T-helper 9 cell (primary cell): ENCODE measurements around the gene PRPS1.
"Not testable (repeated sequence)": the region's sequence is repeated elsewhere in the genome, so short reads cannot be mapped to it uniquely, and the experiment has no call there.

Source experiments
- DNase-seq: peaks from one replicate; pipeline ENCODE4 v3.0.0-alpha.2; 2020

PRPS1 gene

DNA sequence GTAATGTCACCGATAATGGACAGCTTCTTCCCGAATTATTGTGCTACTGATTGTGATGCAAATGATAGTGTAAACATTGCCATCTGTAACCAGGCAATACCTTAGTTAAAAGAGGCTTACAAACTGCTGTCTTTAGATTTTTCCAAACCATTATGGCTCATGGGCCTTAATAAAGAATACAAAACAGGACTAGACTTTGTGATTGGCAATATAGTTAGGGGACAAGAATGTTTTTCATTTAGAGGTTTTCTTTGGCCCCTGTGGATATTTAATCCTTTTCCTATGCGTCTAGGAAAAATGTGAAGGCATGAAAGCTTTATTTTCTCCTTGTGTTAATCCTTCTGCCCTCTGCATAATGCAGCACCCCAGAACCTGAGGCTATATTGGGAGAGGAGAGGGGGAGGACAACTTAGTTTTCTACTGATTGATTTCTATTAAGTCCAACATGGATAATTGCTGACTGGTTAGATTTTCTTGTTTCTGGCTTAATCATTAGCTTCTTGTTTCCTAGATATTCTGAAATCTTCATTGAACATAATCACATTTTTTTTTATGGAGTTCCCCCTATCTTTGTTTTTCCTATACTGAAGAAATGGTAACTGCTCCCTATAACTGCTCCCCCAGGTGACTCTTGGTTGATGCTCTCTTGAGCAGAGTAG lies 1.9 kb downstream of the PRPS1 start:
- no peak for DNase-seq

DNA sequence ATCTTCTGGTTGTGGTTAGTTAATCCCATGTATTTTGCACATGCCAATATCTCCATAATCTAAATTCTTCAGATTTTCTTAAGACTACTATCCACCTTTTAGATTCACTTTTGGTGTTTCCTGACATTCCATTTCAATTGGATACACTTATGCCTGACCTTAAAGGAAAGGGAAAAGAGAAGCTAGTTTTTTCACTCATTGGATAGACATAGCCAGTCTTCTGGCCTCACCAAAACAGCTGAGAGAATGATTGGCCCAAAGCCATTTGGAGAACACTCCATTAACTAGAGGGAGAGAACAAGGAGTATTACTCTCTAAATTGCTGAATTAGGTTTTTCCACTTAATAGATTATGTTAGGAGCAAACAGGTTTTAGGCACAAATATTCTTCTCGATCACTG lies 4.0 kb downstream of the PRPS1 start:
- DNase-seq: no peak

DNA sequence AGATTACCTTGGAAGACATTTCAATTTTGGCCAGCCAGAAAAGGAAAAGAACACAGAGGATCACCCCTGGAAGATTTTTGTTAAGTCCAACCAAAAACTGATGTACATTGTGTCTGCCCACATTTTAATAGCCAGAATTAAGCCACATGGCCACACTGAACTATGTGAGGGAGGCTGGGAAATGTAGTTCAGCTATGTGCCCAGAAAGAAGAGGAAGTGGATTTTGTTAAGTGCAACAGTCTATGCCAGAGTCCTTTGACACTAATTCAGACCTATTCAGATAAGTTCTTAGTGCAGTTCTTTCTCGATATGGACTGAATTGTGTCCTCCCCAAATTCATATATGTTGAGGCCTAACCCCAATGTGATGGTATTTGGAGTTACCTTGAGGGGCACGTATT lies 18.4 kb downstream of the PRPS1 start:
- no peak for DNase-seq

DNA sequence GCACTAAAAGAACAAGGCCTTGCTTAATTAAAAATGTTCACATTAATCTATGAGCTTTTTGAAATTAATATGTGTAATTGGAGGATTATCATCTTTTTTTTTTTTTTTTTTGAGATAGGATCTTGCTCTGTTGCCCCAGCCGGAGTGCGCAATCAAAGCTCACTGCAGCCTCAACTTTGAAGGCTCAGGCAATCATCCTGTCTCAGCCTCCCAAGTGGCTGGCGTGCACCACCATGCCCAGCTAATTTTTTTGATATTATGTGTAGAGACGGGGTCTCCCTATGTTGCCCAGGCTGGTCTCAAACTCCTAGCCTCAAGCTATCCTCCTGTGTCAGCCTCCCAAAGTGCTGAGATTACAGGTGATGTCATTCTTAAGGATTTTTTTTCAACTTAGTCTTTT lies 20.0 kb downstream of the PRPS1 start:
- DNase-seq: no peak

DNA sequence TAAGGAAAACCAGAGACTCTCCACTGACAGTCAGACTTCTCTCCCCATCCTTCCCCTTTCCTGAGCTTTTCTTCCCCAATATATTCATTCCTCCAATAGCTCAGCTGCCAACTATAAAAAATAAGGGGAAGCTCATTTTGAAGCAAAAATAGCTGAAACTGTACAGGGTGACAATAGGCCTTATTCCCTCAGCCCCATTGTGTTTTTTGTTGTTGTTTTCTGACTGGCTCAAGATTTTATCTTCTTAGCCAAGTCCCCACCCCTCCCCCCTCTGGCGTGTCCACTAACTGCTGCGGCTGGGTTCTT lies 26.2 kb downstream of the PRPS1 start:
- DNase-seq: no peak

DNA sequence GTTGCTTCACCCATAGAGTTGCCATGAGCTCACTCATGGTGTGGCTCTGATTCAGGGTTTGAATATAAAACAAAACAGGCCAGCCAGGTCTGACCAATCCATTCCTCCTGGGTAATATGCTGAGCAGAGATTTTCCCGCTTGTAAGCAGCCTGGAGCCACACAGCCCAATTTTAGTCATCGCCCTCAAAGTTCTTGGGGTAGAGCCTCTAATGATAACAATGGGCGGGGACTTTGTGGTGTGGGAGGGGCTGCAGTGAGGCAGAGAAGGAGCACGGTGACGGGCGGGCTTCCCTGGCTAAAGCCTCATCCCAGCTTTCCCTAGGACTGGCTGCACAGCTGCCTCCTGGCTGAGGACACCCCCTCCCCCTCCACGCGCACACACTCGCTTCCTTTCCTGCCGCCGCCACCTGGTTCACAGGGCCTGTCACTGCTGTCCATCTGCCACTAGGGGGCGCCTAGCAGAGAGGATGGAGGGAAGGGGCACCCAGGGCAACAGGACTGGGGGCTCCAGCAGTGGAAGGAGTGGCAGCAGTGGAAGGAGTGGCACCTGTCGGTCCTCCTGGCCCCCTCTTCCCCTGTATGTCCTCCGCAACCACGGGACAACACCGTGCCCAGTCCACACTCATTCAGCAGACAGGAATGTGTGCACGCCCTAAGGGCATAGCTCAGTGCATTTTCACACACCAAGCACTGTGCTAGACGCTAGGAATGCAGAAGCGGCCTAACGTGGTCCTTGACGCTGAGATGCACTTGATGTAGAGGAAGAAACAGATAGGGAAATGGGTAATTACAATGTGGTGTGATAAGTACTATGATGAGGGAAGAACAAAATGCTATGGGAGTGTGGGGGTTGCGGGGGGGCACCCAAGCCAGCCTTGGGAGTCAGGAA lies 26.8 kb downstream of the PRPS1 start:
- DNase-seq: peak; percentile 71

DNA sequence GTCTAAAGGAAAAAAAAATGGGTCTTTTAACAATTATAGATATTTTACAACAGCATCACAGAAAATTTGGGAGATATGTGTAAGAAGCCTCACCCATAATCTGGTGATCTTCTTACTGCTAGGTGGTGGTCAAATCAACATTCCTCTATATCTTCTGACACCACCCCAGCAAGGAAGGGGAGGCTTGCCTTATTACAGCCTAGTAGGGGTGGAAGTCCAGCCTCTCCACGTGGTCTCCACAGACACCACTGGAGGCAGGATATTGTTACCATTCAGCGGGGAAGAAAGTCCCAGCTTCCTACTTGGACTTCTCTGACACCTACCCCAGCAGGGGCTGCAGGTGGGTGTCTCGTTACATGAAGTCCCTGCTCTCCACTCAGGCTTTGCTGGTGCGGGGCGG lies 28.7 kb downstream of the PRPS1 start:
- no peak for DNase-seq

DNA sequence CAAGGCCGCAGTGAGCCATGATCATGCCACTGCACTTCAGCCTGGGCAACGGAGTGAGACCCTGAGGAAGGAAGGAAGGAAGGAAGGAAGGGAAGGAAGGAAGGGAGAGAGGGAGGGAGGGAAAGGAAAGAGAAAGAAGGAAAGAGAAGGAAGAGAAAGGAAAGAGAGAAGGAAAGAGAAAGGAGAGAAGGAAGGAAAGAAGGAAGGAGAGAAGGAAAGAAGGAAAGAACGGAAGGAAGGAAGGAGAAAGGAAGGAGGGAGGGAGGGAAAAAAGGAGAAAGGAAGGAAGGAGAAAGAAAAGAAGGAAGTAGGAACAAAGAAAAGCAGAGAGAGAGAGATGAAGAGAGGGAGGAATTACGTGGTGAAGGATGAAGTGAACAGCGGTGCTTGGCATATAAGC lies 30.4 kb downstream of the PRPS1 start:
- no peak for DNase-seq

DNA sequence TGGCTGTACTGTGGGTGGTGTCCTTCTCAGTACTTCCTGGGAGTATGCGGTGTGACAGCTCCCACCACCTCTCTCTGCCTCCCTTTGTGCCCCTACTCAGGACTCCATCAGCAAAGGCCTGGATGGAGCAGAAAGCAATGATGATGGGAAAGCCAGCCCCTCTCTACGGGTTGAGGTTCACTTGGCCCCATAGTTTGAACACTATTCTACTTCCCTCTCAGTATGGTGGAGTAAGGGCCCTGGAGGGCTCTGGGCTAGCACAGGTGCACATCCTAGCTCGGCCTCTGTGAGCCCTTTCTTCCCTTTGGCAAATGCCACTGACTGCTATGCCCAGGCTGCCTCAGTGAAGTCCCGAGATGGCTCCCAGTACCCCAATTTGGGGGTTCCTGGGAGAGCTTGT lies 31.0 kb downstream of the PRPS1 start:
- DNase-seq: no peak

DNA sequence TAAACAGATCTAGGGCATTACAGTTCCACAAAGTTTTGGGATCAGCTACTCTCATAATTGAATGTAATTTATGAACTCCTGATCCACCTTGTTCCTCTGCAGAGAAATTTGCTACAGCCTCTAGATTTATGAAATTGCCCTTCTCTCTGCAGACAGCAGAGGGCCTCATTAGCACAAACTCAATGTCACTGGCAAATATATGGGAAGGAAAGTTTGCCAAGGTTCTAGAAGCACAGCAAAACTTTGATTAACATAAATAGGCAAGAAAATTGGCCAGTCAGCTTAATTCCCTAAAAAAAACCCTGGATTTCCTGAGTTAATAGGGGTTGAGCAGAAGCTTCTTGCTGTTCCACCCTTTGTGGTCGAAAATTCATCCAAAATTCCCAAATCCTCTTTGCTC lies 31.5 kb downstream of the PRPS1 start:
- no peak for DNase-seq

DNA sequence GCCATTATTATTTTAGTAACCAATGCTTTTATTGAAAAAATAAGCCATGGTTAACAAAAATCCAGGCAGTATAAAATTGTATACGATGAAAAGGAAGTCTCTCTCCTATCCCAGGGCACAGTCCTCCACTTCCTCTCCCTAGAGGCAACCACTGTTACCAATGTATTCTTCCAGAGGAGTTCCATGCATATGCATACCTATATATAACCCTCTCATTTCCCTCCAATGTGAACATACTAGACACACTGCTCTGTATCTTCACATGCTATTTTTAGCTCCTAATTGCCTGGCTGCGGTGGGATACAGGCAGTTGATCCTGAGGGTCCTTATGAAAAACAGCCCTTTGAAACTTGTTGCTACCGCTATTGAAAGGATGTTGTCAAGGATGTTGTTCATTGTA lies 33.8 kb downstream of the PRPS1 start:
- no peak for DNase-seq

DNA sequence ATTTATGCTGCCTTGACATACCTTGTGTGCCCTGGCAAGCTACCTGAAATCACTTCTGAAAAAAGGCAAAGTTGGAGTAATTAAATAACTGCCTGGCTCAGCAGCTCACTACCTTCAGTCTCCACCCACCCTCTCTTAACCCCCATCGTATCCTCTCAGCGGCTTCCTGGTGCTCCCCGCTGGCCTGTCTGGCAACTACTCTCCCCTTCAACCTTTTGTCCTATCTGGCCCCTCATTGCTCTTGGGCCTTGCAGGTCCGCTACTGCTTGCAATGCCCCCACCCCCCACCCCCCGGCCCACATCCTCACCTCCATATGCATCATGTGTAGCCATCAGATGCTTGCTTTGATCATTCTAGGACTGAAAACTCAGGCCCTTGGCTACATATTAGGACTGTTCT lies 34.5 kb downstream of the PRPS1 start:
- DNase-seq: no peak

DNA sequence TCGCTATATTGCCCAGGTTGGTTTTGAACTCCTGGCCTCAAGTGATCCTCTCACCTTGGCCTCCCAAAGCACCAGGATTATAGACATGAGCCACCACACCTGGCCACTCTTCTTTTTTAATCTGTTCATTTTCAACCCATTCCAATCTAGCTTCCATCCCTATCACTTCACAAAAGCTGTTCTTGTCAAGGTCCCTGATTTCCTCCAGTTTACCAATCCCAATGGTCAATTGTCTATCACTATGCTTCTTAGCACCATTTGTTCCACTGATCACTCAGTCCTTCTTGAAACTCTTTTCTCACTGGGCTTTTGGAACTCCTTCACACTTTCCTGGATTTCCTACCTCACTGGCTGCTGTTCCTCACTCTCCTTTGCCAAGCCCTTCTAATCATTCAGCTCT lies 38.6 kb downstream of the PRPS1 start:
- no peak for DNase-seq

DNA sequence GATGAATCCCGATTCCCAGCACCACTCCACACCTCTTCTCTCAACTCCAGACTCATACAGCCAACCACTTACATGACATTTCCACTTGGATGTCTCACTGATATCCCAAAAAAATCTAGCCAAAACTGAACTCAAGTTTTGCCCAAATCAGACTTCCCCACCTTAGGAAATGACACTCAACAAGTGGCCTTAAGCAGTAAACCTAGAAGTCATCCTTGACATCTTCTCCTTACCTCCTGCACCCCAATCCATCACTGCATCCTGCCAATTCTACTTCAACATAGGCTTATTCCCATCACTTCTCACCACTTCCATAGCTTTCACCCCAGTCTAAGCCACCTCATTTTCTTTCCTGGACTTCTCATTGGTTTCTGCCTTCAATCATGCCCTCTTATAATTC lies 39.1 kb downstream of the PRPS1 start:
- no peak for DNase-seq

DNA sequence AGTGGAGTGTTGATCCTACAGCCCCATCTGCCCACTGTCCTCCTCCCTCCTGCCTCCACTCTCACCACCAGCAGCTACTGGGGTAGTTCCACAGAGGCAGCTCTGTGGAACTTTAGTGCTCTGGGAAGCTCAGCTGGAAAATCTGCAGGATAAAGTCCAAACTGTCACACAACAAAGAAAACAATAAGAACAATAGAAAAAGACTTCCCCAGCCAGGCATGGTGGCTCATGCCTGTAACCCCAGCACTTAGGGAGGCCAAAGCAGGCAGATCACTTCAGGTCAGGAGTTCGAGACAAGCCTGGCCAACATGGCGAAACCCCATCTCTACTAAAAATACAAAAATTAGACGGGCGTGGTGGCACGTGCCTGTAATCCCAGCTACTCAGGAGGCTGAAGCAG lies 40.4 kb downstream of the PRPS1 start:
- not testable (repeated sequence) for DNase-seq

DNA sequence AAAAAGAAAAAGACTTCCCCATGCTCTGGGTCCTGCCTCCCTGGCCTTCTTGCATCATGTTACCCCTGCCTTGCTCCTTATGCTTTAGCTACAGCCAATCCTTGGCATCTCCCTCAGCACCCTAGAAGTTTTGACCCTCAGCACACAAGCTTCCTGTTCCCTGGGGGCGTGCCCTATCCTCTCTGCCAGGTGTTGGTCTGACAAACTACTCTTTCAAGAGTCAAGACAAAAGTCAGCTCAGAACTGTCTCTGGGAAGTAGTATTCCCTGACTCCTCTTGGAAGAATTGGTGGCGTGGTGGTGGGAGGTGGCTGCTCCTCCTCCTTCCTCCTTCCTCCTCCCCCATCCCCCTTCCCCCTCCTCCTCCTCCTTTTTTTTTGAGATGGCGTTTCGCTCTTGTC lies 41.0 kb downstream of the PRPS1 start:
- DNase-seq: no peak

DNA sequence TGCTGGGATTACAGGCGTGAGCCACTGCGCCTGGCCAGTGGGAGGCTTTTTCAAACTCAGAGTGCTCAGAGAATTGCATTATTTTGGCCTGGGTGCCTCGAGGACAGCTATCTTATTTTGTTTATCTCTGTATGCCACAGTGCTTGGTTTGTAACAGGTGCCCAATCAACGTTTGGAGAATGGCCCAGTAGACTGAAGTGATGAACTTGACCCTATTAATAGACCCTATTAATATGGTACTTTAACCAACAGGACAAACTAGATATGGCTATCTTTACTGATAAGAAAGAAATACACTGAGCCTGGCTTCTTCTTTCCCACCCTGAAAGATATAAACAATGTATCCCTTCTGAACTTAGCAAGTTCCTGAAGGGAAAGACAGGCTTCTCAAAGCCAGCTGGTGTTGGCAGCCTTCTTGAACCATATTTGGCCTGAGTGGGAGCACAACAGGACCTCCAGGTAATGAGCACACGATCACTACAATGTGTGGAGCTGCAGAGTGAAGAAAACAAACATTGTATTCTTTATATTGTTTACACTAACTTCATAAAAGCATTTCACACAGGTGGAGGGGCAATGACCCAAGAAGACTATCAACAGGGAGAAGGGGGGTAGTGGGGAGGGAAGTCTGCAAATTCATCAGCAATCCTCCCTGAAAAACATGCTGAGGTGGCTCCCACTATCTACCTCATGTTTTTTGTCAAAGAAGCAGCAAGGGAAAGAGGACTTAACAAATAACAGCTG lies 41.7 kb downstream of the PRPS1 start:
- no peak for DNase-seq

DNA sequence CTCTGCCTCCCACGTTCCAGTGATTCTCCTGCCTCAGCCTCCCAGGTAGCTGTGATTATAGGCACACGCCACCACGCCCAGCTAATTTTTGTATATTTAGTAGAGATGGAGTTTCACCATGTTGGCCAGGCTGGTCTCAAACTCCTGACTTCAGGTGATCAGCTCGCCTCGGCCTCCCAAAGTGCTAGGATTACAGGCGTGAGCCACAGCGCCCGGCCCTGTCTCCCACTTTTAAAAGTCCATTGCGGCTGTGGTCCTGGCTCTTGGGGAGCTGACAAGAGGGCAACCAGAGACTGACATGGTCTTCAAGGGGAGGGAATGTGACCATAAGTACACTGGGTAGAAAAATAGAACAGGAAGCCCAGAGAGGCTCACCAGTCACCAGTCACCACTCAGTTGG lies 42.9 kb downstream of the PRPS1 start:
- not testable (repeated sequence) for DNase-seq

DNA sequence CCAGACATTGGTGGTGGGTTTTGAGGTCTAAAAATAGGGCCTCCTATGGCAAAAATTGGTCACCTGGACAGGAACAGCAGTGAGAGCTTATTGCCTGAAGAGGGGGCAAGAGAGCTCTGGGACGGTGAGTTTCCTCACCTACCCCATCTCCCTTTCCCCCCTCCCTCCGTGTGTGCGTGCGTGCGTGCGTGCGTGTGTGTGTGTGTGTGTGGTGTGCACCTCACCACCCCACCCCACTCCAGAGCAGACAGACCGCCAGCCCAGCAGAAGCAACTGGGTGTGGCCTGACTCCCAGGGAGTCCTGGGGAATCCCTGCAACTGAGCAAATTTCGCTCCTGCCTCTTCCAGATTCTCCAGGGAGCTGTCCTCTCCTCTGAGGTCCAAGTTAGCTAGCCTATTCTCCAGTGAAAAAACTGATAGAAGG lies 44.7 kb downstream of the PRPS1 start:
- DNase-seq: peak; percentile 73

DNA sequence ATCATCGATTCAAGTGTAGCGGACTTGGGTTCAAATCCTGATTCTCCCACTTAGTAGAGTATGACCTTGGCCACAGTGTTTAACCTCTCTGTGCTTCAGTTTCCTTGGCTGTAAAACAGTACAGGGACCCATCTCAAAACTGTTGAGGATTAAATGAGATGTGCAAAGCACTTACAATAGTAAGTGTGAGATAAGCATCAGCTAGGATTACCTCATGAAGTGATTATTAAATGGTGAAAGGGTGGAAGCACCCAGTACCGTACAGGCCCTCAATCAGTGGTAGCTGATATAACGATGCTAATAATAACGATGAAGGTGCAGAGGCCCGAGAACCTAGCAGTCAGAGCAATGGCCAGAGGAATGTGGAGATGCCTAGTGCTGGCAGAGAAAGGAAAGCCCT lies 45.1 kb downstream of the PRPS1 start:
- no peak for DNase-seq

DNA sequence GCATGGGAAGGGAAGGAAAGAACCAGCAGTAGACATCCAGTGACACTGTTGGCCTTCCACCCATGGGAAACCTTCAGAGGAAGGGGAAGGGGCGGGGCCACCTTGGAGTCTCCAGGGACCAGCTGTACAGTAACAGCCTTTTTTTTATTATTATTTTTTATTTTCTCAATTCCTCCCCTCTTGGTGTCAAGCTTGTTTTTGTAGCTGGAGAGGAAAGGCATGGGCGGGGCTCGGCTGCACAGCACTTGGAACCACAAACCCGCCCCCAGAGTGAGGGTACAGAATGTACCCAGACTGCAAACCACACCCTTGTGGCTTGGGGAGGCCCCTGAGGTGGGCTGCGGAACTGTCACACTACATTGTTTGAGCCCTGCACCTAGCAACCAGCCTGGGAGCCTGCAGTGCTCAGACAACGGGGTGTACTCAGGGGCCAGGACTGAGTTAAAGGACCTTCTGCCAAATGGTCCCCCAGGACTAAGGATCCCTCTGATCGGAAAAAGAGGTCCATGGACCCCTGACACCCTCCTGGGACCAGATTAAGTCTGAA lies 45.7 kb downstream of the PRPS1 start:
- DNase-seq: peak; percentile 90

DNA sequence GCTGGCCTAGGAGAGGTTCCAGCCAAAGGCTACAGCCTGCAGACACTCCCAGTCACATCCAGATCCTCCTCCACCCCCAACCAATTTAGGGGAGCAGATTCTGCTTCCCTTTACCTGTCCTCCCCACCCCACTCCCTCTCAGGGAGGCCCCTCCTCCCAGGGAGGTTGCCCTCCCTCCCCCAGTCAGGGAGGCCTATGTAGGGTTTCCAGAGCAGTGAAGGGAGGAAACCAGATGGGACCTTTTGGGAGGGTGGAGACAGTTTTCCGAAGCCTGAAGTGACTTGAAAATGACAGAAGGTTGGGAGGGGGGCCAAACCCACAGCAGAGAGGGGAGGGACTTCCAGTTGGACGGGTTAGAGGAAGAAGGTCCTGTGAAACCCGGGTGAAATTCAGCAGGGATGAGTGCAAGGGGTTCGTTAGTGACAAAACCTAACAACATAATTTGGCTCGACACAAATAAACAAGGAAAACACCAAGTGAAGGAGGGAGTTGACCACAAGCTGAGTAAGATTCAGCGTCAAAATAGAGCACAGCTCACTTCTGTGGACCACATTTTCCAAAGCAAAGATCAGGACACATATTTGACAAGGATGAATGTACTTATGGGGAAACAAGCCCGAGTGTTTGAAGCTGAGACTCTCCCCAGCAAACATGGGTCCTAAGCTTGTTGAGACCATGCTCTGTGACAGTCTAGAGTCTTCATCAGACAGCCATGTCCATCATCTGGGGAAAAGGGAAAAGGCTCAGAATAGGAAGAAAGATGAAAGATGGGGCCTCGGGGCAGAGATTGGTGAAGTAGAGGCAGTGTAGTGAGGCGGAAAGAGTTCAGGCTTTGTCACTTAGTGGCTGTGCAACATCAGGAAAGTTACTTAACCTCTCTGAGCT lies 46.4 kb downstream of the PRPS1 start:
- peak; percentile 38 for DNase-seq

DNA sequence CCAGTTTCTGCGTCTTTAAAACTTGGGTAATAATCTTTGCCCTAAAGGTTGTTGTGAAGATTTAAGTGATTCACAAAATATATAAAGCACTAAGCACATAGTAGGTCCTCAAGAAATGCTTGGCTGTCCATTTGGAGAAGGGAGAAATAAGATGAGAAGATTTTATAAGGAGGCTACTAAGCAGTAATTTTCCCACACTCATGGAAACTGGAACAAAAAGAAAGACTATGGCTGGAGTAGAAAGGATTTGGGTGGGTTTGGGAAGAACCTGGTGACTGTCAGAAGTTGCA lies 47.0 kb downstream of the PRPS1 start:
- no peak for DNase-seq
